GM12878 (cell line): ENCODE measurements around the gene ZDHHC11. TPM values are rescaled to one million over a fixed set of nuclear protein-coding genes. Genes with fewer than 3 reads are reported as not detected.

Source experiments
- ATAC-seq: fragments of 200-7000 bp; cut with Tn5 transposase; 3 replicates; pipeline ENCODE4 v1.9.1; 2020; ENCODE audit warnings: mild to moderate bottlenecking, moderate library complexity
- BruUV-seq: library from RNA; stranded (reverse); fragments of 400-500 nt; replicated peaks from 2 replicates; lab custom pipeline; 2021; lab: Mats Ljungman, UMichigan
- CTCF ChIA-PET: fragments of 300-600 bp; sonication (Branson Sonifier 250); formaldehyde crosslinking; extraction: SDS; loops from one replicate; lab custom pipeline; 2021; ENCODE audit warnings: inconsistent platforms; lab: Yijun Ruan, JAX
- POLR2A ChIA-PET: fragments of 350-600 bp; formaldehyde crosslinking; extraction: SDS; loops from one replicate; lab custom pipeline; 2021; ENCODE audit warnings: inconsistent platforms; lab: Charles Lee
- RAD21 ChIA-PET: fragments of 300-600 bp; sonication (Branson Sonifier 250); formaldehyde crosslinking; loops from one replicate; lab custom pipeline; 2023; ENCODE audit warnings: antibody characterized with exemption; ENCODE audit not compliant: unreplicated experiment; lab: Charles Lee
- SMC1A ChIA-PET: fragments of 300-600 bp; sonication (Branson Sonifier 250); formaldehyde crosslinking; loops from one replicate; lab custom pipeline; 2023; ENCODE audit not compliant: unreplicated experiment, uncharacterized antibody; lab: Charles Lee
- DNase-seq: peaks from one replicate; pipeline ENCODE4 v3.0.0-alpha.2; 2011; ENCODE audit warnings: low read depth, low spot score
- FAIRE-seq: peaks from 3 replicates; lab custom pipeline; 2011; peaks lifted over from hg19 to GRCh38; lab: Jason Lieb, UNC
- H2AFZ ChIP-seq: 2 replicates; pipeline ENCODE4 v1.6.0; 2011; ENCODE audit warnings: low read depth, low read length, control low read depth; ENCODE audit not compliant: control insufficient read depth
- H3K27ac ChIP-seq: 2 replicates; pipeline ENCODE4 v1.5.1; 2011; ENCODE audit warnings: control low read depth; ENCODE audit not compliant: control insufficient read depth, insufficient read depth
- H3K27me3 ChIP-seq, 2 experiments: replicated peaks in 1 of 2; 2 replicates each; pipeline versions ENCODE4 v1.6.0 to v1.6.1; 2011; ENCODE audit warnings: low read length in 1 of 2; ENCODE audit not compliant: control insufficient read depth in 2 of 2, insufficient read depth in 2 of 2
- H3K36me3 ChIP-seq, 2 experiments: 2 replicates each; pipeline ENCODE4 v1.5.1; 2011; ENCODE audit warnings: low read length in 1 of 2; ENCODE audit not compliant: control insufficient read depth in 2 of 2, insufficient read depth in 2 of 2
- H3K4me1 ChIP-seq: 2 replicates; pipeline ENCODE4 v1.6.1; 2011; ENCODE audit warnings: mild to moderate bottlenecking, low read length, moderate library complexity, mixed read lengths; ENCODE audit not compliant: control insufficient read depth, insufficient read depth
- H3K4me2 ChIP-seq: 2 replicates; pipeline ENCODE4 v1.6.0; 2011; ENCODE audit warnings: control low read depth; ENCODE audit not compliant: control insufficient read depth, insufficient read depth
- H3K4me3 ChIP-seq: fragments of 200-600 bp; sonication (generic); 2 replicates; pipeline ENCODE4 v1.5.1; 2016
- H3K79me2 ChIP-seq: 2 replicates; pipeline ENCODE4 v1.6.0; 2011; ENCODE audit warnings: low read length; ENCODE audit not compliant: control insufficient read depth, insufficient read depth
- H3K9ac ChIP-seq: 2 replicates; pipeline ENCODE4 v1.8.0; 2011; ENCODE audit warnings: low read length, control low read depth, mixed read lengths; ENCODE audit not compliant: control insufficient read depth, insufficient read depth
- H3K9me3 ChIP-seq: replicated peaks from 3 replicates; pipeline ENCODE4 v1.5.1; 2011; ENCODE audit warnings: mild to moderate bottlenecking, low read length; ENCODE audit not compliant: control insufficient read depth, insufficient read depth
- H4K20me1 ChIP-seq: 2 replicates; pipeline ENCODE4 v1.6.0; 2011; ENCODE audit not compliant: control insufficient read depth, insufficient read depth
- CHD1 ChIP-seq: IDR thresholded peaks from 2 replicates; pipeline ENCODE4 v1.6.1; 2012; ENCODE audit warnings: low read depth, low read length, improper control_type of control experiment
- SP1 ChIP-seq: IDR thresholded peaks from one replicate; pipeline ENCODE4 v1.6.1; 2011; ENCODE audit warnings: low read depth, low read length
- SREBF2 ChIP-seq: IDR thresholded peaks from 2 replicates; pipeline ENCODE4 v1.6.1; 2012; ENCODE audit warnings: mild to moderate bottlenecking, low read length
- WGBS: methylation state at CpG from one replicate; pipeline ENCODE4 v1.1.6; 2016; ENCODE audit warnings: low lambda C conversion rate; ENCODE audit not compliant: insufficient replicate concordance, insufficient coverage; ENCODE audit errors: missing lambda C conversion rate; 5-methylcytosine and 5-hydroxymethylcytosine counted together
- in situ Hi-C: fragments of 300-500 bp; cut with MboI; formaldehyde crosslinking; loops from 9 replicates; pipeline ENCODE4 v1.14.3; 2018; ENCODE audit warnings: mixed read lengths
- intact Hi-C: fragments of 100-400 bp; cut with micrococcal nuclease; formaldehyde crosslinking; loops from one replicate; pipeline ENCODE4 v1.14.2; 2022; ENCODE audit not compliant: unreplicated experiment
- polyA plus RNA-seq, 11 experiments: library from polyadenylated mRNA; depleted of rRNA in 4 of 11; unstranded in 6 of 11; stranded (reverse) in 5 of 11; fragments of >200 nt; fragmentation: Nextera tagmentation in 4 of 11; fragmentation: Illumina TruSeq in 1 of 11; extraction: Ambion mirVana in 4 of 11; extraction: Trizol in 1 of 11; gene quantifications; 1 replicate in 1 of 11; 2 replicates in 10 of 11; pipeline versions ENCODE4 v1.2.1 to v1.2.3, GENCODE V29; 2011 to 2016; ENCODE audit warnings: inconsistent platforms in 2 of 11, missing spikeins in 2 of 11, low read depth in 1 of 11
- total RNA-seq, 4 experiments: library from RNA; depleted of rRNA in 3 of 4; stranded (reverse); fragments of >200 nt in 3 of 4; fragmentation: Illumina TruSeq in 1 of 4; extraction: Trizol in 1 of 4; gene quantifications; 2 replicates each; pipeline versions ENCODE4 v1.2.1 to v1.2.3, GENCODE V29; 2013 to 2021
- TF ChIP-seq, protein P1 (sequence below): fragments of 450-650 bp; IDR thresholded peaks from 2 replicates; pipeline ENCODE4 v1.6.1; 2017; ENCODE audit warnings: antibody characterized with exemption, mild to moderate bottlenecking, moderate library complexity
- TF ChIP-seq, protein P2 (sequence below), 3 experiments: IDR thresholded peaks in 2 of 3; conservative IDR thresholded peaks in 1 of 3; 2 replicates each; pipeline ENCODE4 v1.5.1; 2011; ENCODE audit warnings: low read depth in 3 of 3, low read length in 3 of 3, mild to moderate bottlenecking in 3 of 3, control low read depth in 2 of 3, moderate library complexity in 2 of 3, inconsistent platforms in 1 of 3, mixed read lengths in 1 of 3; ENCODE audit not compliant: control insufficient read depth in 2 of 3, insufficient read depth in 1 of 3; ENCODE audit errors: extremely low read depth in 1 of 3

ZDHHC11 gene
- total and polyA plus RNA-seq, 10 of the 15 experiments (the other 5 are each of a cell fraction or from before 2014, with no cell fraction given): 0.04 to 1.4 (median 0.30) TPM

- SMC1A ChIA-PET: no interaction called here
- Histone ChIP-seq H3K4me3 (no peak overlapping the region), H3K9me3 (no peaks in the 10 kb centered on the region), H2AFZ (no peak overlapping the region), H3K27me3 (no peaks in the 10 kb centered on the region), H3K27ac (no peak overlapping the region), H3K4me1 (no peaks in the 10 kb centered on the region), H3K36me3 (no peaks in the 10 kb centered on the region), H3K9ac (no peak overlapping the region), H3K4me2 (no peak overlapping the region), H3K79me2 (no peaks in the 10 kb centered on the region), H4K20me1 (no peaks in the 10 kb centered on the region)
- in situ Hi-C loops: loop anchor here (5.0 kb wide), 1 partner anchor 95 kb away; no protein-coding TSS in a partner anchor
- intact Hi-C loops: no loop called here
- WGBS: 74% methylated on average over 42 of the region's 42 CpGs
- ATAC-seq (no peak), DNase-seq (no peak), FAIRE-seq (no peak)
- RAD21 ChIA-PET: no interaction called here
- CTCF ChIA-PET: no interaction called here
- no TSS peak for BruUV-seq
- POLR2A ChIA-PET: no interaction called here
- TF ChIP-seq, protein P1, sequence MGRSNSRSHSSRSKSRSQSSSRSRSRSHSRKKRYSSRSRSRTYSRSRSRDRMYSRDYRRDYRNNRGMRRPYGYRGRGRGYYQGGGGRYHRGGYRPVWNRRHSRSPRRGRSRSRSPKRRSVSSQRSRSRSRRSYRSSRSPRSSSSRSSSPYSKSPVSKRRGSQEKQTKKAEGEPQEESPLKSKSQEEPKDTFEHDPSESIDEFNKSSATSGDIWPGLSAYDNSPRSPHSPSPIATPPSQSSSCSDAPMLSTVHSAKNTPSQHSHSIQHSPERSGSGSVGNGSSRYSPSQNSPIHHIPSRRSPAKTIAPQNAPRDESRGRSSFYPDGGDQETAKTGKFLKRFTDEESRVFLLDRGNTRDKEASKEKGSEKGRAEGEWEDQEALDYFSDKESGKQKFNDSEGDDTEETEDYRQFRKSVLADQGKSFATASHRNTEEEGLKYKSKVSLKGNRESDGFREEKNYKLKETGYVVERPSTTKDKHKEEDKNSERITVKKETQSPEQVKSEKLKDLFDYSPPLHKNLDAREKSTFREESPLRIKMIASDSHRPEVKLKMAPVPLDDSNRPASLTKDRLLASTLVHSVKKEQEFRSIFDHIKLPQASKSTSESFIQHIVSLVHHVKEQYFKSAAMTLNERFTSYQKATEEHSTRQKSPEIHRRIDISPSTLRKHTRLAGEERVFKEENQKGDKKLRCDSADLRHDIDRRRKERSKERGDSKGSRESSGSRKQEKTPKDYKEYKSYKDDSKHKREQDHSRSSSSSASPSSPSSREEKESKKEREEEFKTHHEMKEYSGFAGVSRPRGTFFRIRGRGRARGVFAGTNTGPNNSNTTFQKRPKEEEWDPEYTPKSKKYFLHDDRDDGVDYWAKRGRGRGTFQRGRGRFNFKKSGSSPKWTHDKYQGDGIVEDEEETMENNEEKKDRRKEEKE: no peak
- TF ChIP-seq SREBF2: no peak
- TF ChIP-seq SP1: no peak
- TF ChIP-seq, protein P2, sequence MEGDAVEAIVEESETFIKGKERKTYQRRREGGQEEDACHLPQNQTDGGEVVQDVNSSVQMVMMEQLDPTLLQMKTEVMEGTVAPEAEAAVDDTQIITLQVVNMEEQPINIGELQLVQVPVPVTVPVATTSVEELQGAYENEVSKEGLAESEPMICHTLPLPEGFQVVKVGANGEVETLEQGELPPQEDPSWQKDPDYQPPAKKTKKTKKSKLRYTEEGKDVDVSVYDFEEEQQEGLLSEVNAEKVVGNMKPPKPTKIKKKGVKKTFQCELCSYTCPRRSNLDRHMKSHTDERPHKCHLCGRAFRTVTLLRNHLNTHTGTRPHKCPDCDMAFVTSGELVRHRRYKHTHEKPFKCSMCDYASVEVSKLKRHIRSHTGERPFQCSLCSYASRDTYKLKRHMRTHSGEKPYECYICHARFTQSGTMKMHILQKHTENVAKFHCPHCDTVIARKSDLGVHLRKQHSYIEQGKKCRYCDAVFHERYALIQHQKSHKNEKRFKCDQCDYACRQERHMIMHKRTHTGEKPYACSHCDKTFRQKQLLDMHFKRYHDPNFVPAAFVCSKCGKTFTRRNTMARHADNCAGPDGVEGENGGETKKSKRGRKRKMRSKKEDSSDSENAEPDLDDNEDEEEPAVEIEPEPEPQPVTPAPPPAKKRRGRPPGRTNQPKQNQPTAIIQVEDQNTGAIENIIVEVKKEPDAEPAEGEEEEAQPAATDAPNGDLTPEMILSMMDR (IDR thresholded peaks at IDR 0.05 in 2 of 3, conservative IDR thresholded peaks at IDR 0.05 in 1 of 3; ENCODE audit: control insufficient read depth in 2 of 3, extremely low read depth in 1 of 3, insufficient read depth in 1 of 3, low read depth in 3 of 3, low read length in 3 of 3): no peak
- TF ChIP-seq CHD1: no peak
Observed at GRCh38 chr5:776862-777711, 73.7 kb downstream of the ZDHHC11 start.
